Mesothelial cell of epicardium (in vitro differentiated cells): ENCODE results near the gene ACAT2. TPM values are rescaled to one million over a fixed set of nuclear protein-coding genes. Genes with fewer than 3 reads are reported as not detected.

Source experiments
- DNase-seq, 2 experiments: peaks; one replicate each; pipeline ENCODE4 v3.0.0; 2021; ENCODE audit warnings: low spot score in 2 of 2; ENCODE audit not compliant: unreplicated experiment in 2 of 2
- H3K27ac Mint-ChIP-seq: 2 replicates; pipeline ENCODE4 v1.8.0; 2021; ENCODE audit warnings: mixed read lengths
- H3K27me3 Mint-ChIP-seq: 2 replicates; pipeline ENCODE4 v1.8.0; 2021; ENCODE audit warnings: low read depth, mixed read lengths
- H3K36me3 Mint-ChIP-seq: 2 replicates; pipeline ENCODE4 v1.8.0; 2021; ENCODE audit warnings: mixed read lengths
- H3K4me1 Mint-ChIP-seq: 2 replicates; pipeline ENCODE4 v1.8.0; 2021; ENCODE audit warnings: mixed read lengths
- H3K4me3 Mint-ChIP-seq: 2 replicates; pipeline ENCODE4 v1.8.0; 2021; ENCODE audit warnings: mild to moderate bottlenecking, moderate library complexity, mixed read lengths
- H3K9me3 Mint-ChIP-seq: 2 replicates; pipeline ENCODE4 v1.8.0; 2021; ENCODE audit warnings: mixed read lengths
- CTCF ChIP-seq: fragments of 200-600 bp; sonication (generic); IDR thresholded peaks from one replicate; pipeline ENCODE4 v1.5.0; 2021; ENCODE audit warnings: antibody characterized with exemption; ENCODE audit not compliant: unreplicated experiment
- total RNA-seq: library from RNA; stranded (reverse); gene quantifications from 3 replicates; pipeline ENCODE4 v1.2.1, GENCODE V29; 2021

ACAT2 gene
- total RNA-seq, 1 donor from 2014 or later = 35.8 TPM

- H3K36me3 Mint-ChIP-seq = no peaks in the 10 kb centered on the region
- H3K9me3 Mint-ChIP-seq = no peaks in the 10 kb centered on the region
- no peak overlapping the region for H3K27ac Mint-ChIP-seq
- H3K4me3 Mint-ChIP-seq = no peak overlapping the region
- H3K4me1 Mint-ChIP-seq = peaks cover 11% of the 10 kb centered on the region
- H3K27me3 Mint-ChIP-seq = no peaks in the 10 kb centered on the region
- no peak for TF ChIP-seq CTCF
- DNase-seq = no peak
Measured at GRCh38 chr6:159828074-159828473, 66.2 kb downstream of the ACAT2 start.

Other genes starting within 250 kb of the ACAT2 start
- 62.9 to 67.6 TPM (median 65.0 TPM) in 3 replicates for gene SOD2, start 68.8 kb upstream of the ACAT2 start, total RNA-seq
- 116 to 122 TPM (median 118 TPM) in 3 replicates for gene WTAP, start 34.5 kb upstream of the ACAT2 start, total RNA-seq
- gene TCP1, start 27.6 kb downstream of the ACAT2 start, total RNA-seq = 185 to 192 TPM (median 186 TPM) in 3 replicates
- gene MRPL18, start 28.4 kb downstream of the ACAT2 start, total RNA-seq = 29.0 to 32.9 TPM (median 31.1 TPM) in 3 replicates
- gene PNLDC1, start 38.2 kb downstream of the ACAT2 start, total RNA-seq = 0.16 to 0.33 TPM (median 0.23 TPM) in 3 replicates
- not detected in 3 replicates for gene MAS1, start 128.9 kb downstream of the ACAT2 start, total RNA-seq
- gene IGF2R, start 207.0 kb downstream of the ACAT2 start, total RNA-seq = 107 to 112 TPM (median 111 TPM) in 3 replicates